Colonic mucosa (tissue), 4 donors: ENCODE results near the gene TAS2R7. TPM values are rescaled to one million over a fixed set of nuclear protein-coding genes. Genes with fewer than 3 reads are reported as not detected.

Experiments used
- DNase-seq: peaks from one replicate; pipeline ENCODE4 v3.0.0-alpha.2; 2020
- H3K27ac ChIP-seq: fragments of 200-600 bp; one replicate; pipeline ENCODE4 v1.8.0; 2021
- H3K27me3 ChIP-seq: fragments of 200-600 bp; one replicate; pipeline ENCODE4 v1.8.0; 2021
- H3K36me3 ChIP-seq: fragments of 200-600 bp; one replicate; pipeline ENCODE4 v1.8.0; 2021
- H3K4me1 ChIP-seq: fragments of 200-600 bp; one replicate; pipeline ENCODE4 v1.8.0; 2021; ENCODE audit warnings: mild to moderate bottlenecking
- H3K4me3 ChIP-seq: fragments of 200-600 bp; one replicate; pipeline ENCODE4 v1.8.0; 2021
- H3K9ac ChIP-seq, 2 donors: one replicate each; pipeline ENCODE4 v1.7.0; 2013; ENCODE audit warnings: control low read depth in 2 of 2, low read depth in 2 of 2, low read length in 2 of 2
- H3K9me3 ChIP-seq: fragments of 200-600 bp; one replicate; pipeline ENCODE4 v1.8.0; 2021
- intact Hi-C: fragments of 100-400 bp; cut with DNase I; formaldehyde crosslinking; loops from one replicate; pipeline ENCODE4 v1.14.1; 2022
- total RNA-seq, 2 donors: library from RNA; stranded (reverse); fragmentation: NEBNext Ultra II Directional in 1 of 2; extraction: Animal tissue kit (Norgen Biotek cat#: 25700) in 1 of 2; gene quantifications; one replicate each; pipeline ENCODE4 v1.2.1, GENCODE V29; 2021
- TF ChIP-seq, protein P1 (sequence below): fragments of 200-600 bp; IDR thresholded peaks from one replicate; pipeline ENCODE4 v1.8.0; 2022; ENCODE audit warnings: antibody characterized with exemption, mild to moderate bottlenecking
- donor health status: healthy.
- donor health status: DM: no; HTN: no; CAD: no.
- donor health status: DM: no; HTN: no; CAD: no.

TAS2R7 gene
- total RNA-seq: not detected

- intact Hi-C loops: no loop called here
- H3K27me3 ChIP-seq: no peaks in the 10 kb centered on the region
- no peaks in the 10 kb centered on the region for H3K4me1 ChIP-seq
- no peak for DNase-seq
- H3K4me3 ChIP-seq: no peak within 1 kb of the TSS
- H3K36me3 ChIP-seq: no peaks in the 10 kb centered on the region
- H3K9ac ChIP-seq: no peak within 1 kb of the TSS
- H3K9me3 ChIP-seq: no peaks in the 10 kb centered on the region
- TF ChIP-seq, protein P1, sequence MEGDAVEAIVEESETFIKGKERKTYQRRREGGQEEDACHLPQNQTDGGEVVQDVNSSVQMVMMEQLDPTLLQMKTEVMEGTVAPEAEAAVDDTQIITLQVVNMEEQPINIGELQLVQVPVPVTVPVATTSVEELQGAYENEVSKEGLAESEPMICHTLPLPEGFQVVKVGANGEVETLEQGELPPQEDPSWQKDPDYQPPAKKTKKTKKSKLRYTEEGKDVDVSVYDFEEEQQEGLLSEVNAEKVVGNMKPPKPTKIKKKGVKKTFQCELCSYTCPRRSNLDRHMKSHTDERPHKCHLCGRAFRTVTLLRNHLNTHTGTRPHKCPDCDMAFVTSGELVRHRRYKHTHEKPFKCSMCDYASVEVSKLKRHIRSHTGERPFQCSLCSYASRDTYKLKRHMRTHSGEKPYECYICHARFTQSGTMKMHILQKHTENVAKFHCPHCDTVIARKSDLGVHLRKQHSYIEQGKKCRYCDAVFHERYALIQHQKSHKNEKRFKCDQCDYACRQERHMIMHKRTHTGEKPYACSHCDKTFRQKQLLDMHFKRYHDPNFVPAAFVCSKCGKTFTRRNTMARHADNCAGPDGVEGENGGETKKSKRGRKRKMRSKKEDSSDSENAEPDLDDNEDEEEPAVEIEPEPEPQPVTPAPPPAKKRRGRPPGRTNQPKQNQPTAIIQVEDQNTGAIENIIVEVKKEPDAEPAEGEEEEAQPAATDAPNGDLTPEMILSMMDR: no peak
- H3K27ac ChIP-seq: no peak within 1 kb of the TSS
Observed at GRCh38 chr12:10802587-10802986, at the start of gene TAS2R7. Gene TAS2R7, minus strand, starts transcription at chr12:10802627. Its CDS starts 57 bp downstream, at chr12:10802570.

DNA sequence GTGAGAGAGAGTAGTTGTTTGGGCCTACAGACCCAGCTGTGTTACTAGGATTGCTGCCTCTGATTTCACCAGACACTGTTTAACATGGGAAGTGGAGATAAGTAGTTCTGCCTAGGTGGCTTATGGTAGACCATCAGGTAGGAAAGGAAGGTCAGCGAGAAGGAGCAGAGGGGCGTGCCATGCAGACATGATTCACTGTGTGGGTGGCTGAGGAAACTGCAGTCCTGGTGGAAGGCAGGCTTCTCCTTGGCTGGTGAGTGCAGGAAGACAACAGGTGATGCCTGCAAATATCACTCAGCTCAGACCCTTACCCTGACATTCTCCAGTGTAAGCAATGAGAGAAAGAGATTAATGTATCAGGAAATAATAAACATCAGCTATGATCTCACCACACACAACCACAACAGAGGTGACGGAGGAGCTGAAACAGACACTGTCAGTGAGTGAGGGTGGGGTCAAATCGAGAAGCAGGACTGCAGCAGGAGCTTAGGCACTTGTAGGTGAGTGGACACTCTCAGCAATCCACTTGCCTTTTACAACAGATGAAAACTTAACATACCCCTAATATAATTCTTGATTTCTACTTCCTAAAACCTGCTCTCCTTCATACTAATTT is 48.9 kb upstream of the TAS2R7 start:
- Histone ChIP-seq H3K27ac (no peak overlapping the region), H3K9ac (no peak overlapping the region), H3K4me1 (no peaks in the 10 kb centered on the region), H3K4me3 (no peak overlapping the region), H3K9me3 (no peaks in the 10 kb centered on the region), H3K27me3 (no peaks in the 10 kb centered on the region), H3K36me3 (no peaks in the 10 kb centered on the region)
- TF ChIP-seq, protein P1: no peak
- DNase-seq: no peak
- intact Hi-C loops: no loop called here

DNA sequence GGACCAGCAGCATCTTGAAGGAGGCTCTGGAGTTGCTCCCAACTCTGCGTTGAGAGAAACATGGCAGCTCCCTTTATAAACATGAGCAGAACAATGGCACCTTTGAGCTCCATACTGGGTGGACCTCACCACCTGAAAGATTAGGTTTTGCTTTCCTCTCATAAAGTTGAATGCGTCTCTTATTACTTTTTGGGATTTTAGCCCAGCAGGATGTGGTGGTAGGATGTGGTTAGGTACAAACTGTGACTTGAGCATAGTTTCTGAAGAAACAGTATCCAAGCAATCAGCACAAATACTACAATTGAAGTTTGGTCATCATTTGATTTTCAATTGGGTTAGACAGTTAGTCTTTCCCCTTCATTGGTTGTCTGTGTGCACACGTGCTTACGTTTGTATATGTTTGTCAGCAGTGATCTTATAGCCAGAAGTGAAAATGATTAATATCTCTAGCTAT is 47.0 kb upstream of the TAS2R7 start, which contains the start of gene PRR4:
PRR4 (minus strand) TSS at position 51 of the 454 bp plus-strand sequence; CDS start at position 13, 38 bp downstream.
- Histone ChIP-seq H3K9me3 (no peaks in the 10 kb centered on the region), H3K9ac (no peak within 1 kb of the TSS), H3K4me3 (no peak within 1 kb of the TSS), H3K27me3 (no peaks in the 10 kb centered on the region), H3K4me1 (no peaks in the 10 kb centered on the region), H3K27ac (no peak within 1 kb of the TSS), H3K36me3 (no peaks in the 10 kb centered on the region)
- DNase-seq: no peak
- intact Hi-C loops: no loop called here
- TF ChIP-seq, protein P1: no peak

DNA sequence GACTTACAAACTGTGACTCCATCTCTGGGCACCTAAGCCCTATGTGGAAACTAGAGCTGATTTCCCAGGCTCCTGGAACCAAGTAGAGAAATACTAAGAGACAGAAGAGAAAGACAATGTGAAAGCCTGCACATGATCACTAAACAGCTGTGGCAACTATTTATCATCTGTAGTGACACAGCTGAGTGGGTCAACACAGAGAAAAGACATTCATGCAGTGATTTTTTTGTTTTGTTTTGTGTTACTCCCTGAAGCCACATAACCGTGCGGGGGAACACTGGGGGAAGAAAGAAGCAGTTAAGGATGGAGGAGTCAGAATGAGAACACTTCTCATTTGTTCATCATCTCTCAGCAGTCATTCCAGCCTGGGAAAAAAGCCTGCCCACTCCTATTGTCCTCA is 45.3 kb upstream of the TAS2R7 start:
- H3K27ac ChIP-seq: no peak overlapping the region
- no peaks in the 10 kb centered on the region for H3K27me3 ChIP-seq
- no peaks in the 10 kb centered on the region for H3K9me3 ChIP-seq
- H3K9ac ChIP-seq: no peak overlapping the region
- DNase-seq: no peak
- TF ChIP-seq, protein P1: no peak
- H3K4me3 ChIP-seq: no peak overlapping the region
- no peaks in the 10 kb centered on the region for H3K36me3 ChIP-seq
- H3K4me1 ChIP-seq: no peaks in the 10 kb centered on the region
- intact Hi-C loops: no loop called here

GRCh38 chr12:10842862-10843261 is 40.4 kb upstream of the TAS2R7 start:
- H3K9me3 ChIP-seq: no peaks in the 10 kb centered on the region
- TF ChIP-seq, protein P1: no peak
- no peak overlapping the region for H3K9ac ChIP-seq
- H3K27me3 ChIP-seq: no peaks in the 10 kb centered on the region
- H3K4me1 ChIP-seq: no peaks in the 10 kb centered on the region
- no peak overlapping the region for H3K4me3 ChIP-seq
- no peak for DNase-seq
- intact Hi-C loops: no loop called here
- H3K27ac ChIP-seq: no peak overlapping the region
- no peaks in the 10 kb centered on the region for H3K36me3 ChIP-seq
